Spleen (tissue), 11 donors: ENCODE results near the gene WNT1. TPM values are rescaled to one million over a fixed set of nuclear protein-coding genes. Genes with fewer than 3 reads are reported as not detected.

Experiments used
- DNase-seq: peaks from one replicate; pipeline ENCODE4 v3.0.0-alpha.2; 2020
- H3K27ac ChIP-seq, 8 donors: fragments of 200-600 bp; sonication (generic) in 7 of 8; 1 replicate in 4 of 8; 2 replicates in 4 of 8; pipeline versions ENCODE4 v1.5.0 to v1.8.0; 2016 to 2021; ENCODE audit warnings: inconsistent platforms in 4 of 8, mild to moderate bottlenecking in 4 of 8, moderate library complexity in 1 of 8
- H3K27me3 ChIP-seq, 7 donors: fragments of 200-600 bp; sonication (generic) in 6 of 7; replicated peaks in 1 of 7; 1 replicate in 4 of 7; 2 replicates in 3 of 7; pipeline versions ENCODE4 v1.5.0 to v1.8.0; 2016 to 2021; ENCODE audit warnings: inconsistent platforms in 3 of 7, mild to moderate bottlenecking in 1 of 7
- H3K36me3 ChIP-seq, 6 donors: fragments of 200-600 bp; sonication (generic) in 5 of 6; 1 replicate in 4 of 6; 2 replicates in 2 of 6; pipeline versions ENCODE4 v1.5.0 to v1.8.0; 2016 to 2021; ENCODE audit warnings: inconsistent platforms in 2 of 6
- H3K4me1 ChIP-seq, 6 donors: fragments of 200-600 bp; sonication (generic) in 5 of 6; 1 replicate in 3 of 6; 2 replicates in 3 of 6; pipeline versions ENCODE4 v1.5.0 to v1.8.0; 2016 to 2021; ENCODE audit warnings: inconsistent platforms in 3 of 6
- H3K4me3 ChIP-seq, 8 donors: fragments of 200-600 bp; sonication (generic) in 7 of 8; 1 replicate in 4 of 8; 2 replicates in 4 of 8; pipeline versions ENCODE4 v1.5.0 to v1.8.0; 2016 to 2021; ENCODE audit warnings: inconsistent platforms in 4 of 8, mild to moderate bottlenecking in 4 of 8, moderate library complexity in 2 of 8
- H3K9me3 ChIP-seq, 8 donors: fragments of 200-600 bp; sonication (generic) in 7 of 8; 1 replicate in 4 of 8; 2 replicates in 4 of 8; pipeline versions ENCODE4 v1.5.0 to v1.8.0; 2016 to 2021; ENCODE audit warnings: inconsistent platforms in 4 of 8
- POLR2A ChIP-seq, 3 donors: fragments of 450-650 bp; IDR thresholded peaks; one replicate each; pipeline ENCODE4 v1.5.1; 2017; ENCODE audit warnings: antibody characterized with exemption in 3 of 3, mild to moderate bottlenecking in 1 of 3
- POLR2AphosphoS5 ChIP-seq, 3 donors: sonication (generic); formaldehyde crosslinking; IDR thresholded peaks; one replicate each; pipeline ENCODE4 v1.5.1; 2017; ENCODE audit warnings: antibody characterized with exemption in 3 of 3
- WGBS, 5 donors: extraction: QIAGEN DNeasy Blood & Tissue Kit in 3 of 5; methylation state at CpG; one replicate each; pipeline versions ENCODE4 v1.1.5 to v1.1.7; 2013 to 2018; 5-methylcytosine and 5-hydroxymethylcytosine counted together
- intact Hi-C: fragments of 100-400 bp; cut with DNase I; formaldehyde crosslinking; loops from one replicate; pipeline ENCODE4 v1.15.0; 2023; ENCODE audit warnings: low total_unique reads
- polyA plus RNA-seq, 3 donors: library from polyadenylated mRNA; stranded (reverse); fragments of 200-250 nt; gene quantifications; one replicate each; pipeline ENCODE4 v1.2.1, GENCODE V29; 2013
- total RNA-seq, 7 donors: library from RNA; depleted of rRNA in 3 of 7; stranded (reverse); fragments of >200 nt in 3 of 7; fragmentation: NEBNext Ultra II Directional in 4 of 7; extraction: Animal tissue kit (Norgen Biotek cat#: 25700) in 4 of 7; gene quantifications; one replicate each; pipeline versions ENCODE4 v1.1.0 to v1.2.1, GENCODE V29; 2016 to 2021
- TF ChIP-seq, protein P1 (sequence below), 11 experiments: fragments of 200-600 bp in 7 of 11; fragments of 450-650 bp in 4 of 11; sonication (generic) in 4 of 11; IDR thresholded peaks in 8 of 11; conservative IDR thresholded peaks in 3 of 11; 1 replicate in 7 of 11; 2 replicates in 4 of 11; pipeline versions ENCODE4 v1.4.0 to v1.8.0; 2016 to 2021; ENCODE audit warnings: antibody characterized with exemption in 11 of 11, inconsistent platforms in 4 of 11, mild to moderate bottlenecking in 1 of 11
- donor health status: healthy with polysubstance abuse.
- donor health status: DM: no; HTN: no; CAD: no; lungs with moderate emphysema.
- donor health status: DM: no; HTN: no; CAD: no.
- donor health status: Bipolar disorder and iron deficiency.
- donor health status: healthy.
- donor health status: DM: no; HTN: no; CAD: no.
- donor health status: DM: yes; HTN: yes; CAD: no.

Gene WNT1
- total and polyA plus RNA-seq, 10 donors = 0.06 to 0.52 (median 0.32) TPM; not detected in 6

DNA sequence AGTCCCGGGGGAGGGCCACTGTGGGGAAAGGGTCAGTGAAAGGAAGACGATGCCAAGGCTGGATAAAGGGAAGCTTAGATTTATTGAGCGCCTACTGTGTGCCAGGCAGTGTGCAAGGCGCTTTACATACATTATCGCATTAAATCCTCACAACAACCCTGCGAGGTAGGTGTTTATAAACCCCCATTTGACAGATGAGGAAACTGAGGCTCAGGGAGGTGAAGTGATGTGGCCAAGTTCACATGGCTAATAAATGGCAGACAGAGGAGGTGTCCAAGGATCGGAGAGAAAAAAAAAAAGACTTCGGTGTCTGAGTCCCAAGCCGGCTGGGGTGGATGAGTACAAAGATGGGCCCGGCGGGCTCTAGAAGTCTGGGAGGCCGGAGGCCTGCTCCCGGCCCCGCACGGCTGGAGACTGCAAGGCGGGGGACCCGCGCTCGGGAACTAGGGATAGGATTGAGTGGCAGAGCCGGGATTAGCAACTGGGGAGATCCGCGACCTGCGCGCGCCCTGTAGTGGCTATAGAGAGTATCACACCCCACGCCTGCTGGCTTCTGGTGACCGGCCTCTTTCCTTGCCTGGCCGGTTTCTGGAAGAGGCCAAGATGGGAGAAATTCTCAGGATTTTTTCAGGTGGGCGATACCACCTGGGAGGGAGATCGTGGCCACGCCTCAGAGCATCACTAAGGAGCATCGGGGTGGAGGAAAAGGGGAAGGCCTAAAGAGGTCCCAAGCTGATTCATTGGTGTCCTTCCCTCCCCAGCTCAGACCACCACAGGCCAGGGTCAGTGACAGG is 17.2 kb downstream of the WNT1 start:
- peak; percentile 90 for DNase-seq
- peaks cover 8 to 94% (median 62%) of the 10 kb centered on the region in 7 donors for H3K27me3 ChIP-seq
- peak overlapping the region in 3 of 8 donors; percentile 5 to 41 (median 27) for H3K4me3 ChIP-seq
- TF ChIP-seq POLR2AphosphoS5 (IDR thresholded peaks at IDR 0.05) (peak in 1 of 3 donors; percentile 18), POLR2A (IDR thresholded peaks at IDR 0.05) (no peak)
- TF ChIP-seq, protein P1, sequence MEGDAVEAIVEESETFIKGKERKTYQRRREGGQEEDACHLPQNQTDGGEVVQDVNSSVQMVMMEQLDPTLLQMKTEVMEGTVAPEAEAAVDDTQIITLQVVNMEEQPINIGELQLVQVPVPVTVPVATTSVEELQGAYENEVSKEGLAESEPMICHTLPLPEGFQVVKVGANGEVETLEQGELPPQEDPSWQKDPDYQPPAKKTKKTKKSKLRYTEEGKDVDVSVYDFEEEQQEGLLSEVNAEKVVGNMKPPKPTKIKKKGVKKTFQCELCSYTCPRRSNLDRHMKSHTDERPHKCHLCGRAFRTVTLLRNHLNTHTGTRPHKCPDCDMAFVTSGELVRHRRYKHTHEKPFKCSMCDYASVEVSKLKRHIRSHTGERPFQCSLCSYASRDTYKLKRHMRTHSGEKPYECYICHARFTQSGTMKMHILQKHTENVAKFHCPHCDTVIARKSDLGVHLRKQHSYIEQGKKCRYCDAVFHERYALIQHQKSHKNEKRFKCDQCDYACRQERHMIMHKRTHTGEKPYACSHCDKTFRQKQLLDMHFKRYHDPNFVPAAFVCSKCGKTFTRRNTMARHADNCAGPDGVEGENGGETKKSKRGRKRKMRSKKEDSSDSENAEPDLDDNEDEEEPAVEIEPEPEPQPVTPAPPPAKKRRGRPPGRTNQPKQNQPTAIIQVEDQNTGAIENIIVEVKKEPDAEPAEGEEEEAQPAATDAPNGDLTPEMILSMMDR (IDR thresholded peaks at IDR 0.05 in 8 of 11, conservative IDR thresholded peaks at IDR 0.05 in 3 of 11) = peak; percentile 52 to 93 (median 81)
- H3K9me3 ChIP-seq = no peaks in the 10 kb centered on the region
- 5 to 7% (median 5%) methylated on average over 29 to 32 of the region's 32 CpGs for WGBS, 5 donors
- no peak overlapping the region for H3K27ac ChIP-seq
- peaks cover 0 to 4% (median 0%) of the 10 kb centered on the region in 6 donors for H3K36me3 ChIP-seq
- peaks cover 29 to 54% (median 48%) of the 10 kb centered on the region in 6 donors for H3K4me1 ChIP-seq
- intact Hi-C loops = no loop called here

DNA sequence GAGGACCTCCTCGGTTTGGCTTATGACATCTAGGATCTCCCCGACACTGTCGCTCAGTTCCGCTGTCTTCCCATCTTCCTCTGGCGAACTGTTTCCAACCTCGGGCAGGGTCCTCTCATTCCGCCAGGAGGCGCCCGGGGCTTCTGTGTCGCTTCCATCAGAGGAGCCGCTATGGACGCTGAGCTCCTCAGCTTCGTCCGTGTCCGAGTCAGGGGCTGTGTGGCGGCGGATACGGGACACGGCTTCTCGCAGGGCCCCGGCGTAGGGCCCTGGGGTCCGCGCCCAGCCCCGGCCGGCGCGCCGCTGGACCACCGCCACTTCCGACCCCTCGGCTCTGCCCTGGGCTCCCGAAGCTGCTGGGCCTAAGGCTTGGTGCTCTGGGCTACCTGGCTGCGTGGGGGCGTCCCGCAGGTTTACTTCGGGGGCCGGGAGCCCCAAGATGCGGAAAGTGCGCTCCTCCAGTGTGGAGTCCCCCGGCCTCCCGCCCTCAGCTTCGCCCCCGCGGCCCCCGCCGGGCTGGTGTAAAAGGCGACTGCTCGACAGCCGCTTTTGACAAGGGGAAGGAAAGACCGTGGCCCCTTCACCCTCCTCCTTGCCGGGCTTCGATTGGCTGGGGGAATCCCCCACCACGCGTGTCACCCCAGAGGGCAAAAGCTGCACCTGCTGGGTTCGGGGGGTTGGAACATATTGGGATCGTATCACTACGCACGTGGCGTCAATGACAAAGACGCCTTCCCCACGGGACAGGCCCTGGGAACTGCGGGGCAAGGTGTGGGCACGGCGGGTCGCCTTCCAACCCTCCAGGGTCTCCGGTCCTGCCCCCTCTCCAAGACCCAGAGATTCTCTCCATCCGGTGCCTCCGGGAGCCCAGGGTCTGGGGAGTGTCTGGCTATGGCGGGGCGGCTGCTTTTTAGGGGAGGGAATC is 18.9 kb downstream of the WNT1 start:
- intact Hi-C loops = no loop called here
- peaks cover 8 to 94% (median 64%) of the 10 kb centered on the region in 7 donors for H3K27me3 ChIP-seq

DNA sequence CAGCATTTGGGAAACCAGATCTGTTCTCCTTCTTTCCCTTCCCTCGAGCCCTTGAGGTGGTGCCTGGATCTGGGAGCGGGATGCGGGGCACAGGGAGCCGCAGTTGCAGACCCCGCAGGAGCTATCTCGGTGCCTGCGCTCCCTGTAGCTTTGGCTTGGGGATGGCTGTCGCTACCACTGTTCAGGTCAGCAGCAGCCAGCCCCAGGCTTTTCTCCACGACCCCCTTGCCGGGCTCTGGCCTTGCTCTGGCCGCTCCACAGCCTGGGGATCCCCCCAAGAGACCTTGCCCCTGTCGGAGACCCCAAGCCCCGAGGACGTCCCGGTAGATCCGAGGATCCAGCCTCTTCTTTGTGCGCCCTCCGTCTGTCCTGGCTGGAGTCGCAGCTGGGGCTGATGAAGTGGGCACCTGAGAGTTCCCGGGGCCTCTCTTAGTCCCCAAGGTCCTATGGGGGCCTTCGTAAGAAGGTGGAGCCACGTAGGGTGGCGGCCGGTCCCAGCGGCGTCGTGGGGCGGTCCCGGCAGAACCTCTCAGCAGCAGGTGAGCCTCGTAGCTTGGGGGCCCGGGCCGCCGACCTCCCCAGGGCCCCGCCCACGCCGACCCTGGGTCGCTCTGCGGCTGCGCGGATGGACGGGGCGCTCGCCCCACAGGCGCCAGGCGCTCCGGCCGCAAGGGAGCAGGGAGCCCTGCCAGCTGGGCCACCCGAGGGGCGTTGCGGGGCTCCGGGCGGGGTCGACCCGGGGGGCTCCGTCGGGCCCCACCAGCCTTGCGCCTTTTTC is 19.8 kb downstream of the WNT1 start:
- Histone ChIP-seq H3K36me3 (peaks cover 0 to 30% (median 22%) of the 10 kb centered on the region in 6 donors), H3K9me3 (no peaks in the 10 kb centered on the region), H3K4me3 (peak overlapping the region; percentile 39 to 70 (median 56)), H3K27ac (peak overlapping the region in 1 of 8 donors; percentile 8), H3K4me1 (peaks cover 29 to 58% (median 48%) of the 10 kb centered on the region in 6 donors), H3K27me3 (peaks cover 8 to 87% (median 60%) of the 10 kb centered on the region in 7 donors)
- intact Hi-C loops = no loop called here
- peak; percentile 84 for DNase-seq
- TF ChIP-seq, protein P1 (IDR thresholded peaks at IDR 0.05 in 8 of 11, conservative IDR thresholded peaks at IDR 0.05 in 3 of 11) = no peak
- TF ChIP-seq POLR2AphosphoS5 (IDR thresholded peaks at IDR 0.05) = peak in 1 of 3 donors; percentile 38
- WGBS, 5 donors = 2 to 8% (median 3%) methylated on average over 15 to 57 of the region's 57 CpGs

More for the DNA sequence above, 18.9 kb downstream of the WNT1 start:
- 3 to 6% (median 3%) methylated on average over 31 to 71 of the region's 71 CpGs for WGBS, 5 donors
- H3K4me3 ChIP-seq = peak overlapping the region; percentile 1 to 70 (median 56)
- peaks cover 0 to 22% (median 14%) of the 10 kb centered on the region in 6 donors for H3K36me3 ChIP-seq
- peaks cover 29 to 58% (median 48%) of the 10 kb centered on the region in 6 donors for H3K4me1 ChIP-seq
- no peaks in the 10 kb centered on the region for H3K9me3 ChIP-seq
- H3K27ac ChIP-seq = peak overlapping the region in 1 of 8 donors; percentile 19
- TF ChIP-seq, protein P1 (IDR thresholded peaks at IDR 0.05 in 8 of 11, conservative IDR thresholded peaks at IDR 0.05 in 3 of 11) = peak; percentile 43 to 86 (median 74)
- TF ChIP-seq POLR2AphosphoS5 (IDR thresholded peaks at IDR 0.05) (peak; percentile 18 to 54 (median 22)), POLR2A (IDR thresholded peaks at IDR 0.05) (no peak)
- DNase-seq = peak; percentile 93
